ENCODE measurements around the gene ANKHD1.
"Not testable (repeated sequence)": the region's sequence is repeated elsewhere in the genome, so short reads cannot be mapped to it uniquely, and the experiment has no call there.

- not testable (repeated sequence) for TF ChIP-seq POLR2A (IDR thresholded peaks at IDR 0.05); EP300 (IDR thresholded peaks at IDR 0.05; ENCODE audit: low read depth); CTCF (IDR thresholded peaks at IDR 0.05); POLR2AphosphoS5 (IDR thresholded peaks at IDR 0.05)
Observed at GRCh38 chr5:140457368-140457767, 55.7 kb downstream of the ANKHD1 start.

All from transverse colon (tissue), 4 donors.